ENCODE results near the gene UNK.
"Not testable (repeated sequence)": the region's sequence is repeated elsewhere in the genome, so short reads cannot be mapped to it uniquely, and the experiment has no call there.

The UNK gene

DNA sequence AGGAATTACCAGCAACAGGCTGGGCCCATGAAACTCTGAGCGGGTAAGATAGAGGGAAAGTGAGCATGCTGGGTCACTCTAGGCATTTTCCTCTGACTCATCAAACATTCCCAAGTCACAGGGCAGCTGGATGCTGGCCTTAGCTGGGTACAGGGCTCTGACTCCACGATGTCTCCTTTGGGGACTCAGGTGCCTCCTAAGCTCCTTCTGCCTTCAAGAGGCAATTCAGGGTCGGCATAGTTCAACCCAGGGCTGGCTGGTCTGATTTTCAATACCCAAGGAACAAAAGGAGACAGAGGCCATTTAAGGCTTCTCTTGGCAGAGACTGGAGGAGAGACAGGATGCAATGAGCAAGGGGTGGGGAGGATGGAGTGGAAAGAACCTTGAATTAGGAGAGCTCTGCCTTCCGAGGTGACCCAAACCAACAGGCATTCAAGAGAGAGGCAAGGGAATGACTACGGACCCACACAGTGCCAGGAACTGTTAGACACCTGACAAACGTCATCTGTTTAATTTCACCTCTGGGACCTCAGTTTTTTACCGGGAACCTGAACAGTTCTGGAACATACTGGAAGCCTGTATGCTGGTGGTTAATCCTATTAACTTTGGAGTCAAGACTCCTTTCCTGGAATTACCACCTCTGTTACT, 69.6 kb downstream of the UNK start:
- DNase-seq, result no peak

- DNase-seq, result no peak
Measured at GRCh38 chr17:75854881-75855309, 70.3 kb downstream of the UNK start.

DNA sequence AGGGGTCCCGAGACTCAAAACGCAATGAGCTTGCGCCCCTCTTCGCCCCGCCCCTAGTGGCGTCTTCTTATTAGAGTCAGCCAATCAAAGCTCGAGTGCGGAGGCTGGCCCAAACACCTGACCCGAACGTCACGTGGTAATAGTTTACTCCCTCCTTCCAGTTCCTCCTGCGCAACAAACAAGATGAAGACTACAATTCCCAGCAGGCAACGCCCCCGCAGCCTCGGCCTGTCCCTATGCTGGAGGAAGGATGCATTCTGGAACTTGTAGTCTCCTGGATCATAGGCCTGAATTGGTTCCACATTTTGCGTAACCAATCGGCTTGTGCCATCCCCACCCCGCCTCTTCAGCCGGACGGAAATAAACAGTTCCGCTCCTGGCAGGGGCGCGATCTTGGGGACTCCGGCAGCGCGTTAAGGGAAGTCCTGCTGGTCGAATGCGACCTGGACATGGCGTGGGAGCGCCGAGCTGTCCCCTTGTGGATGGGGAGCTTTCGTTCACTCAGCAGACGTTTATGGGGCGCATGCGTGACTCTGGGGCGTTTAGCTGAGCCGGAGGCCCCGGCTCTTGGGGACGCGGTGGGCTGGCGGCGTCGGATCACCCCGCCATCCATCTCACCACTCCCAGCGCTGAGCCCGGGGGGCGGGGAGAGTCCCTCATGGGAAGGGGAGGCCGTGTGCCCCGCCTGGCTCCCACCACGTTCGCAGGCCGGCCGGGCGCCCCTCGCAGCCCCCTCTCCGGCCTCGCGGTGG, 70.9 kb downstream of the UNK start, which contains the start of gene WBP2:
Gene WBP2 (minus strand): TSS at position 26 of the 752 bp plus-strand sequence. CDS start 38 bp downstream, outside the sequence.
- peak; percentile 100 for DNase-seq

GRCh38 chr17:75856062-75856756, 71.6 kb downstream of the UNK start:
- DNase-seq, result peak; percentile 30 to 38

DNA sequence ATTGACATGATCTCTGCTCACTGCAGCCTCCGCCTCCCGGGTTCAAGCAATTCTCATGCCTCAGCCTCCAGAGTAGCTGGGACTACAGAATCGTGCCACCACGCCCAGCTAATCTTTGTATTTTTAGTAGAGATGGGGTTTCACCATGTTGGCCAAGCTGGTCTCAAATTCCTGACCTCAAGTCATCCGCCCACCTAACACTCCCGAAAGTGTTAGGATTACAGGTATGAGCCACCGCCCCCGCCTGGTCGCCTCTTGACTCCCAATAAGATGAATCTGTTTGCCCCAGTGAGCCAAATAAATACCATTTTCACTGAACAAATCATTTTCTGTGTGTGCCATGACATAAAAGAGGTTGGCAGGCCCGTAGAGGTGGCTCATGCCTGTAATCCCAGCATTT, 74.8 kb downstream of the UNK start:
- not testable (repeated sequence) for DNase-seq

DNA sequence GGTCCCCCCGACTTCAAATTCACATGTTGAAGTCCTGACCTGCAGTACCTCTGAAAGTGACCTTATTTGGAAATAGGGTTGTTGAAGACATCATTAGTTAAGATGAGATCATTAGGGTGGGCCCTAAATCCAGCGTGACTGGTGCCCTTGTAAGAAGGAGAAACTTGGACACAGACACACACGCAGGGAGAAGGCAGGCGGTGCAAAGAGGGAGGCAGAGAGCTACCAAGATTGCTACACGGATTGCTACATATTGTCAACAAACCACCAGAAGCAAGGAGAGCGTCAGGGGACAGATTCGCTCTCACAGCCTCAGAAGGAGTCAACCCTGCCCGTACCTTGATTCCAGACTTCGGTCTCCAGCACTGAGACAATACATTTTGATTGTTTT, 77.3 kb downstream of the UNK start:
- no peak for DNase-seq

DNA sequence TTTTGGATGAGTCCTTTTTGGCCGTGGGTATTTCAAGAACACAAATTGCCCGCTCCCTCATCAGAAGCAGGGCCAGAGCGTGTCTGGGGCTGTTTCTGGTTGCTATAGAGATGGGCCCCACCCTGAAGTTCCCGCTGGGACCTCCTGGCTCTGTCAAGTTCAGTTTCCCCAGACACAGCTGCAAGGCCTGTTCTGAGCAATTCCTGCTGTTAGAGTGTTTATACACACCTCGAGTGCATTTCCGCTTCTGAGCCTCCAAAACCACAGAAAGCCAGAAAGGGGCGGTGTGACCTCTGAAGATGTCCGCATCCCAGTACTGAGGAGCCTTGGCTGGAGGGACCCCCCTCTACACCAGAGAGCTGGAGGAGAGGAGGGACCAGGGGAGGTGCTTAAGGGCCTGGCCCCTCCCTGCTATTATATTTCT, 79.9 kb downstream of the UNK start:
- DNase-seq, result peak; percentile 41 to 54

- DNase-seq, result not testable (repeated sequence)
Measured at GRCh38 chr17:75864887-75865286, 80.3 kb downstream of the UNK start.

- DNase-seq, result not testable (repeated sequence)
Measured at GRCh38 chr17:75865404-75866188, 81.0 kb downstream of the UNK start.

GRCh38 chr17:75868730-75869281, 84.2 kb downstream of the UNK start:
- DNase-seq, result not testable (repeated sequence)

DNA sequence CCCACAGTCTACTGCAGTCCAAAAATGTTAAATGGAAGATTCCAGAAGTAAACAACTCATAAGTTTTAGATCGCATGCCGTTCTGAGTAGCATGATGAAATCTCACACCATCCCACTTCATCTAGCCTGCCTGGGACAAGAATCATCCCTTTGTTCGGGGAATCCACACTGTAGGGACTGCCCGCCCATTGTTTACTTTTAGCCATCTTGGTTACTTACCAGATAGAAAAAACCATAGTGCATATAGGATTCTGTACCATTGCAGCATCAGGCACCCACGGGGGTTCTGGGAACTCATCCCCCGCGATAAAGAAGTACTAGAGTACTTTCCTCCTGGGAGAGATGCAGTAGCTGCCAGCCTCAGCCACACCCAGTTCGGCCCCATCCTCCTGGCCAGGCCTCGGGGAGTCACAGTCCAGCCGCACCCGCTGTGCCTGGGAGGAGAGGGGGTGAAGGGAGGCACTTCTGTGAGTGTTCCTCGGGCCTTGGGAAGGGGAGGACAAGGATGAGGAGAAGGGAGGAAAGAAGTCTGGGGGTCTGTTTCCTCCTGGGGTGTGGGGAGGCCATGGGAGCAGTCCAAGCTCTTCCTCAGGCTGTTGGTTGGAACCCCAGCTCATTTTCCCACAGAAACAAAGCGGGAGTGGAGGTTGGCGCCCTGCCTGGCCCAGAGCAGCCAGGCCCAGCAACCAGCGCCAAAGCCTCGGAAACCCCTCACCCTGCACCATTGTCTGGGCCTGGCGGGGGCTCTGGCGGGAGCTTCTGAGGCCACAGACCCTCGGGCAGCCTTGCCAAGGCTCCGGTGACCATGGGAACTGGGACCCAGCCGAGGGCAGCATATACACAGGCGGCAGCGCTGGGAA, 84.9 kb downstream of the UNK start:
- DNase-seq, result no peak

GRCh38 chr17:75870228-75870627, 85.6 kb downstream of the UNK start:
- DNase-seq, result not testable (repeated sequence)

DNA sequence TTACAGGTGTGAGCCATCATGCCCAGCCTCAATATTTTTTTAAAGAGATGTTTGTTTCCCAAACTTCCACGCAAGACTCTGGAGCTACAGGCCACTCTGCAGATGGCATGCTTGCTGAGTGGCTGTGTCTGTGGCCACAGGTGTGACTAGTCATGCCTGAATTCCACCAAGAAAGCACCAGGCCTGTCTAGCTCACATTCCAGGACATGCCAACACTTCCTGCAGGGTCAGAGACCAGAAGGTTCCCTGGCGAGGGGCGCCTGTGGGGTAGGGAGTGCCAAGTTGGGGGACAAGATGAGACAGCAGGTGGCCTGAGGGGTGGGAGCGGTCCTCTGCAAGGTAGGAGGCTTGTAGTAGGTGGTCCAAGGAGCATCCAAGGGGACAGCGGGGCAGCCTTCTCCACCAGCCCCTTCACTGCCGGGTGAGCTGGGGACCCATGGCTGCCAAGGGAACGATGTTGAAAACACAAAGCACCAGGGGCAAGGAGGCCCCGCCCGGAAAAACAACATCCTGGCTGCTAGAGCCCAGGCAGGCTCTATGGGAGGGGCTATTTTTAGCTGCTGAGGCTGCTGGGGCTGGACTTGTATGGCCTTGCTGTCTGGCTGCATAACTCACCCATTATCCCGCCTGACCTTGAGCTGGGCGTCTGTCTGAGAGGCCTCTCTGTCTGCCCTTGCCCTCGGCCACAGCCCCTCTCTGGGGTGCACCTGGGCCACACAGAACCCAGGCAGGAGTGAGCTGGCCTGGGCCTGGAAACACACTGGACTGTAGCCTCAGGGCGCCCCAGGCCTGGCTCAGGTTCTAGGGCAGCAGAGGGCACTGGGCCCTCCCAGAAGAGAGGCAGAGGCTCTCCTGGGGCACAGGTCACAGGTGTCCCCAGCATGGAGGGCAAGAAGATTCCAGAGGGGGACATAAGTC, 88.1 kb downstream of the UNK start:
- no peak for DNase-seq

DNA sequence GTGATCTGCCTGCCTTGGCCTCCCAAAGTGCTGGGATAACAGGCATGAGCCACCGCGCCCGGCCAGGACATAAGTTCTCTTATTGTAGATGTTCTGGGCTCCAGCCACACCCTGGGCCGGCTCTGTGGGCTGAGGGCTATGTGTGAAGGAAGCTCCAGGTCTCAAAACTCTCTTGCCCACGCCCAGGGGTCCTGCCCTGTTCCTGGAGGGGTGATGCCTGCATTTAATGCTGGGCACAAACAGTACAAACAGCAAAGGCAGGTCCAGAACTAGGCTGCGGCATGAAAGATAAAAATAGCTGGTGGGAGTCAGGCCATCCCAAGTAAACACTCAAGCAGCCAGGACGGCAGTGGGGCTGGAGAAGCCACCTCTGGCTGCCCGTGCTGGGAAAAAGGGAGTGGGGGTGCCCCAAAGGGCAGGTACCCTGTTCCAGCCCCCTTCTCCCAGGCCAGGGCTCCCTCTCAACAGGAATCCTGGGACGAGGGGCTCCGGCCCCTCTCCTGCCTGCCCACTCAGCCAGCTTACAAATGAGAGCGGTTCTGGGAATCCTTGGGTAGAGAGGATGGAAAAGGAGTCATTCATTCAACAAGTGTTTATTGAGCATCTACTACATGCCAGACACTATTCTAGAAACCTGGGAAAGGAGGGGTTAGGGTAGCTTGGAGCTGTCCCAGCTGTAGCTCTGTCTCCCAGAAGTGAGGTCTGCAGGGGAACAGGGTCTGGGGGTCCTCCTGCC, 89.1 kb downstream of the UNK start:
- no peak for DNase-seq

DNA sequence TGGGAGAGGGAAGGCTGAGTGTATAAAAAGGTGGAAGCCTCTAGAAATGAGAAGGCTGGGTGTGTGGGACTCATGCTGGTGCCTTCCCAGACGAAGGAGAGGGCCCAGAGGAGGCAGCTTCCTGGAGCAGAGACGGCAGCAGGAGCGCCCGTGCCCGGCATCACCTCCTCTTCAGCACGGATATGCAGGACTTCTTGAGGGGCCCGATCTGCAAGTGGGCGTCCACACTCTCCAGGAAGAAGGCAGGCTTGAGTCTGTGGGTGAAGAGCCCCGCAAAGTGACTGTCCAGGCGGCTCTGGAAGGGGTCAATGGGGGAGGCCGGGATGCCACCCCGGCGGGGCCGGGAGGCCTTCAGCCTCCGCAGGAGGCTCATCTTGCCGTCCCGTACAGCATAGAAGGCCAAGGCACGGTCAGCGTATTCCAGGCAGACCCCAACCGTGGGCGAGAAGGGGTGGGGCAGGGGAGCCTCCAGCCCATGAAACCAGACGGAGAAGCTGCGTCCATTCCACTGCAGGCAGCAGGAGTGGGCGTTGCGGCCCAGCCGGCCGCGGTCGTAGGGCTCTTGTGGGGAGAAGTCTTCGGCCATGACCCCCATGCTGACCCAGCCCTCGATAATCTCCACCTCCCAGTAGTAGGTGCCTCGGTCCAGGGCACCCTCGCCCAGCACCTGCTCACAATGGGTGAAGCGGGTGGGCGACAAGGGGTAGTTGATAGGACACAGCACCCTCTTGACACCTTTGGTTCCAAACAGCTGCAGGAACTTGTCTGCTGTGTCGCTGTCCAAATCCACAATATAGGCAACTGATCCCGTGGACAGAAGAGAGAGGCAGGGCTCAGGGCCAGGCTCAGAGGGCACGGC, 89.9 kb downstream of the UNK start:
- DNase-seq, result no peak

All from inflammatory macrophage (primary cell).